Measurements from ENCODE around the gene AFG3L2. TPM values are rescaled to one million over a fixed set of nuclear protein-coding genes. Genes with fewer than 3 reads are reported as not detected.

Gene AFG3L2
- total and polyA plus RNA-seq, 2 of the 13 experiments (the other 11 are each of a cell fraction or from before 2014, with no cell fraction given), result 28.6 to 86.9 TPM

DNA sequence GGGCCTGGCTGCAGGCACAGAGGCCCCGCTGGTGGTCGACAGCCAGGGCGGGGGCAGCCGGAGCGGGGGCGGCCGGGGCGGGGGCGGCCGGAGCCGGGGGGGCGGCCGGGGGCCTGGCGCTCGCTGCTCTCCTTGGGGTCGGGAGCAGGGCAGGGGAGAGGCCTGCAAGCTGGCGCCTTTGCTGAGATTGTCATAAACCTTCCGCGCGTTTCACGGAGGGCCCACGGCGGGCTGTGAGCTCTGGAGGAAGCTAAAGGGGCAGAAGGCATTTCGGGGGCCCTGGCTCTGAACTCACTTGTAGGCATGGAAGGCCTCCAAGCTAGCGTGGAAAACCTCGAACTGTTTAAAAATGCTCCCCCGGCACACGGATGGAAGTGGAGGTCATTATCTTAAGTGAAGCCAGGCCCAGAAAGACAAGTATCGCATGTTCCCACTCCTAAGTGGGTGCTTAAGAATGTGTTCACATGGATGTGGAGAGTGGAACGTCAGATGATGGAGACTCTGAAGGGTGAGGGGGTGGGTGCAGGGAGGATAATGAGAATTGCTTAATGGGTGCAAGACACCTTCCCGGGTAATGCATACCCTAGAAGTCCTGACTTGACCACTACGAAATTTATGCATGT is 31.3 kb upstream of the AFG3L2 start:
- ChIA-PET CTCF (ENCODE audit: low intra/inter-chr PET ratio, low total read pairs) (no interaction called here), POLR2A (no interaction called here)
- WGBS (ENCODE audit: low lambda C conversion rate), result 58% methylated on average over 26 of the region's 32 CpGs
- DNase-seq (ENCODE audit: low spot score) (no peak), ATAC-seq (no peak), FAIRE-seq (no peak)
- in situ Hi-C loops (cut with HindIII; ENCODE audit: extremely low pct_ligation_motif_present, low pct_unique_long_range_greater_than_20kb) (no loop called here), intact Hi-C loops (cut with micrococcal nuclease; ENCODE audit: unreplicated experiment) (no loop called here)
- H2AFZ ChIP-seq (ENCODE audit: low read length), result no peak overlapping the region
- H4K20me1 ChIP-seq (ENCODE audit: insufficient read depth, low read length), result no peaks in the 10 kb centered on the region
- H3K9me3 ChIP-seq (ENCODE audit: low read length), result no peaks in the 10 kb centered on the region
- no peak overlapping the region for H3K4me2 ChIP-seq (ENCODE audit: low read depth, low read length)
- no peak overlapping the region for H3K4me3 ChIP-seq (replicated peaks in 1 of 3; ENCODE audit: insufficient read depth in 1 of 3, low read depth in 2 of 3, low read length in 3 of 3)
- BruUV-seq (replicated peaks), result no TSS peak
- H3K9ac ChIP-seq (ENCODE audit: insufficient read depth, low read depth, low read length), result no peak overlapping the region
- H3K4me1 ChIP-seq (ENCODE audit: insufficient read depth, low read length), result peaks cover 49% of the 10 kb centered on the region
- H3K27ac ChIP-seq (ENCODE audit: extremely low read length, insufficient read depth, low read length), result no peak overlapping the region
- H3K79me2 ChIP-seq (ENCODE audit: insufficient read depth, low read length), result no peaks in the 10 kb centered on the region
- TF ChIP-seq, protein P1, sequence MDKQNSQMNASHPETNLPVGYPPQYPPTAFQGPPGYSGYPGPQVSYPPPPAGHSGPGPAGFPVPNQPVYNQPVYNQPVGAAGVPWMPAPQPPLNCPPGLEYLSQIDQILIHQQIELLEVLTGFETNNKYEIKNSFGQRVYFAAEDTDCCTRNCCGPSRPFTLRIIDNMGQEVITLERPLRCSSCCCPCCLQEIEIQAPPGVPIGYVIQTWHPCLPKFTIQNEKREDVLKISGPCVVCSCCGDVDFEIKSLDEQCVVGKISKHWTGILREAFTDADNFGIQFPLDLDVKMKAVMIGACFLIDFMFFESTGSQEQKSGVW (CRISPR knock-in tag; IDR thresholded peaks at IDR 0.05; ENCODE audit: borderline replicate concordance), result no peak
- TF ChIP-seq SRSF1 (optimal IDR thresholded peaks at IDR 0.05; ENCODE audit: low read depth, low read length), result no peak
- TF ChIP-seq MAF1 (CRISPR knock-in tag; IDR thresholded peaks at IDR 0.05; ENCODE audit: borderline replicate concordance), result no peak
- TF ChIP-seq, protein P2, sequence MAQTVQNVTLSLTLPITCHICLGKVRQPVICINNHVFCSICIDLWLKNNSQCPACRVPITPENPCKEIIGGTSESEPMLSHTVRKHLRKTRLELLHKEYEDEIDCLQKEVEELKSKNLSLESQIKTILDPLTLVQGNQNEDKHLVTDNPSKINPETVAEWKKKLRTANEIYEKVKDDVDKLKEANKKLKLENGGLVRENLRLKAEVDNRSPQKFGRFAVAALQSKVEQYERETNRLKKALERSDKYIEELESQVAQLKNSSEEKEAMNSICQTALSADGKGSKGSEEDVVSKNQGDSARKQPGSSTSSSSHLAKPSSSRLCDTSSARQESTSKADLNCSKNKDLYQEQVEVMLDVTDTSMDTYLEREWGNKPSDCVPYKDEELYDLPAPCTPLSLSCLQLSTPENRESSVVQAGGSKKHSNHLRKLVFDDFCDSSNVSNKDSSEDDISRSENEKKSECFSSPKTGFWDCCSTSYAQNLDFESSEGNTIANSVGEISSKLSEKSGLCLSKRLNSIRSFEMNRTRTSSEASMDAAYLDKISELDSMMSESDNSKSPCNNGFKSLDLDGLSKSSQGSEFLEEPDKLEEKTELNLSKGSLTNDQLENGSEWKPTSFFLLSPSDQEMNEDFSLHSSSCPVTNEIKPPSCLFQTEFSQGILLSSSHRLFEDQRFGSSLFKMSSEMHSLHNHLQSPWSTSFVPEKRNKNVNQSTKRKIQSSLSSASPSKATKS (CRISPR knock-in tag; IDR thresholded peaks at IDR 0.05), result no peak
- TF ChIP-seq BHLHE40 (IDR thresholded peaks at IDR 0.05; ENCODE audit: low read length), result no peak
- no peak for TF ChIP-seq ZNF274 (CRISPR knock-in tag; IDR thresholded peaks at IDR 0.05)
- TF ChIP-seq ELF1 (CRISPR knock-in tag; IDR thresholded peaks at IDR 0.05), result no peak
- no peak for TF ChIP-seq PLRG1 (conservative IDR thresholded peaks at IDR 0.05)
- no peak for TF ChIP-seq FOXC1 (CRISPR knock-in tag; IDR thresholded peaks at IDR 0.05; ENCODE audit: borderline replicate concordance)
- TF ChIP-seq FOXK2 (IDR thresholded peaks at IDR 0.05), result no peak
- TF ChIP-seq IKZF1 (IDR thresholded peaks at IDR 0.05), result no peak
- TF ChIP-seq MXD4 (CRISPR knock-in tag; IDR thresholded peaks at IDR 0.05), result no peak
- TF ChIP-seq ZNF607 (CRISPR knock-in tag; IDR thresholded peaks at IDR 0.05; ENCODE audit: borderline replicate concordance), result no peak
- TF ChIP-seq PAWR (CRISPR knock-in tag; IDR thresholded peaks at IDR 0.05; ENCODE audit: borderline replicate concordance), result no peak
- TF ChIP-seq ZNF83 (CRISPR knock-in tag; IDR thresholded peaks at IDR 0.05; ENCODE audit: borderline replicate concordance), result no peak
- no peak for TF ChIP-seq ATM (IDR thresholded peaks at IDR 0.05; ENCODE audit: borderline replicate concordance)
- TF ChIP-seq, protein P3, sequence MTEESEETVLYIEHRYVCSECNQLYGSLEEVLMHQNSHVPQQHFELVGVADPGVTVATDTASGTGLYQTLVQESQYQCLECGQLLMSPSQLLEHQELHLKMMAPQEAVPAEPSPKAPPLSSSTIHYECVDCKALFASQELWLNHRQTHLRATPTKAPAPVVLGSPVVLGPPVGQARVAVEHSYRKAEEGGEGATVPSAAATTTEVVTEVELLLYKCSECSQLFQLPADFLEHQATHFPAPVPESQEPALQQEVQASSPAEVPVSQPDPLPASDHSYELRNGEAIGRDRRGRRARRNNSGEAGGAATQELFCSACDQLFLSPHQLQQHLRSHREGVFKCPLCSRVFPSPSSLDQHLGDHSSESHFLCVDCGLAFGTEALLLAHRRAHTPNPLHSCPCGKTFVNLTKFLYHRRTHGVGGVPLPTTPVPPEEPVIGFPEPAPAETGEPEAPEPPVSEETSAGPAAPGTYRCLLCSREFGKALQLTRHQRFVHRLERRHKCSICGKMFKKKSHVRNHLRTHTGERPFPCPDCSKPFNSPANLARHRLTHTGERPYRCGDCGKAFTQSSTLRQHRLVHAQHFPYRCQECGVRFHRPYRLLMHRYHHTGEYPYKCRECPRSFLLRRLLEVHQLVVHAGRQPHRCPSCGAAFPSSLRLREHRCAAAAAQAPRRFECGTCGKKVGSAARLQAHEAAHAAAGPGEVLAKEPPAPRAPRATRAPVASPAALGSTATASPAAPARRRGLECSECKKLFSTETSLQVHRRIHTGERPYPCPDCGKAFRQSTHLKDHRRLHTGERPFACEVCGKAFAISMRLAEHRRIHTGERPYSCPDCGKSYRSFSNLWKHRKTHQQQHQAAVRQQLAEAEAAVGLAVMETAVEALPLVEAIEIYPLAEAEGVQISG (CRISPR knock-in tag; IDR thresholded peaks at IDR 0.05), result no peak
- no peak for TF ChIP-seq TOE1 (CRISPR knock-in tag; IDR thresholded peaks at IDR 0.05)
- H3K36me3 ChIP-seq (replicated peaks in 1 of 2; ENCODE audit: control insufficient read depth in 1 of 2, insufficient read depth in 2 of 2, low read length in 2 of 2), result no peaks in the 10 kb centered on the region
- H3K27me3 ChIP-seq (ENCODE audit: control insufficient read depth in 1 of 2, insufficient read depth in 2 of 2, low read length in 2 of 2), result peaks cover 0 to 11% of the 10 kb centered on the region in 2 experiments; a peak in 2 of 5 replicates

All from HepG2 (cell line).